ENCODE data around the gene FUT9. TPM values are rescaled to one million over a fixed set of nuclear protein-coding genes. Genes with fewer than 3 reads are reported as not detected.

Gene FUT9
- total RNA-seq, 1 experiment from 2014 or later = not detected

- in situ Hi-C loops (cut with HindIII; ENCODE audit: low pct_unique_long_range_greater_than_20kb, low sequenced_read_pairs) (no loop called here), intact Hi-C loops (cut with micrococcal nuclease; ENCODE audit: unreplicated experiment) (no loop called here)
- no peaks in the 10 kb centered on the region for H3K4me1 ChIP-seq (ENCODE audit: control insufficient read depth, insufficient read depth, low read length)
- CTCF ChIA-PET = no interaction called here
- no peak overlapping the region for H3K27ac ChIP-seq (ENCODE audit: low read length)
- no peaks in the 10 kb centered on the region for H3K27me3 ChIP-seq (ENCODE audit: control insufficient read depth, insufficient read depth, low read length)
- POLR2A ChIA-PET = no interaction called here
- TF ChIP-seq TCF7L2 (IDR thresholded peaks at IDR 0.05; ENCODE audit: low read depth, low read length) (no peak), POLR2AphosphoS5 (IDR thresholded peaks at IDR 0.05; ENCODE audit: low read depth, low read length) (no peak), CTCF (IDR thresholded peaks at IDR 0.05) (no peak), SIN3A (IDR thresholded peaks at IDR 0.05; ENCODE audit: borderline replicate concordance, insufficient read depth, low read depth, low read length) (no peak), REST (IDR thresholded peaks at IDR 0.05; ENCODE audit: insufficient read depth in 1 of 2, low read depth in 2 of 2, low read length in 1 of 2) (no peak)
- DNase-seq (ENCODE audit: low read depth, low spot score) = no peak
- BruUV-seq (replicated peaks) = no TSS peak
- H3K9me3 ChIP-seq (ENCODE audit: control insufficient read depth, insufficient read depth, low read depth, low read length) = no peaks in the 10 kb centered on the region
- no peak overlapping the region for H3K4me3 ChIP-seq (ENCODE audit: low read depth in 2 of 2, low read length in 2 of 2)
- H3K36me3 ChIP-seq (ENCODE audit: control insufficient read depth, insufficient read depth, low read length) = no peaks in the 10 kb centered on the region
- ATAC-seq = no peak
Observed at GRCh38 chr6:96213784-96214183, 198.0 kb downstream of the FUT9 start.

- CTCF ChIA-PET = no interaction called here
- TF ChIP-seq SIN3A (IDR thresholded peaks at IDR 0.05; ENCODE audit: borderline replicate concordance, insufficient read depth, low read depth, low read length) = no peak
- no peak for TF ChIP-seq TCF7L2 (IDR thresholded peaks at IDR 0.05; ENCODE audit: low read depth, low read length)
- no peak for TF ChIP-seq CTCF (IDR thresholded peaks at IDR 0.05)
- TF ChIP-seq REST (IDR thresholded peaks at IDR 0.05; ENCODE audit: insufficient read depth in 1 of 2, low read depth in 2 of 2, low read length in 1 of 2) = no peak
- no peak for TF ChIP-seq POLR2AphosphoS5 (IDR thresholded peaks at IDR 0.05; ENCODE audit: low read depth, low read length)
- Histone ChIP-seq H3K36me3 (ENCODE audit: control insufficient read depth, insufficient read depth, low read length) (no peaks in the 10 kb centered on the region), H3K27me3 (ENCODE audit: control insufficient read depth, insufficient read depth, low read length) (no peaks in the 10 kb centered on the region), H3K9me3 (ENCODE audit: control insufficient read depth, insufficient read depth, low read depth, low read length) (no peaks in the 10 kb centered on the region), H3K27ac (ENCODE audit: low read length) (no peak overlapping the region), H3K4me1 (ENCODE audit: control insufficient read depth, insufficient read depth, low read length) (no peaks in the 10 kb centered on the region), H3K4me3 (ENCODE audit: low read depth in 2 of 2, low read length in 2 of 2) (no peak overlapping the region)
- no TSS peak for BruUV-seq (replicated peaks)
- POLR2A ChIA-PET = no interaction called here
- ATAC-seq (no peak), DNase-seq (ENCODE audit: low read depth, low spot score) (no peak)
- intact Hi-C loops (cut with micrococcal nuclease; ENCODE audit: unreplicated experiment) (no loop called here), in situ Hi-C loops (cut with HindIII; ENCODE audit: low pct_unique_long_range_greater_than_20kb, low sequenced_read_pairs) (no loop called here)
Observed at GRCh38 chr6:96223695-96224094, 207.9 kb downstream of the FUT9 start.

All from Panc1 (cell line).